ENCODE measurements around the gene CRTC2.

DNA sequence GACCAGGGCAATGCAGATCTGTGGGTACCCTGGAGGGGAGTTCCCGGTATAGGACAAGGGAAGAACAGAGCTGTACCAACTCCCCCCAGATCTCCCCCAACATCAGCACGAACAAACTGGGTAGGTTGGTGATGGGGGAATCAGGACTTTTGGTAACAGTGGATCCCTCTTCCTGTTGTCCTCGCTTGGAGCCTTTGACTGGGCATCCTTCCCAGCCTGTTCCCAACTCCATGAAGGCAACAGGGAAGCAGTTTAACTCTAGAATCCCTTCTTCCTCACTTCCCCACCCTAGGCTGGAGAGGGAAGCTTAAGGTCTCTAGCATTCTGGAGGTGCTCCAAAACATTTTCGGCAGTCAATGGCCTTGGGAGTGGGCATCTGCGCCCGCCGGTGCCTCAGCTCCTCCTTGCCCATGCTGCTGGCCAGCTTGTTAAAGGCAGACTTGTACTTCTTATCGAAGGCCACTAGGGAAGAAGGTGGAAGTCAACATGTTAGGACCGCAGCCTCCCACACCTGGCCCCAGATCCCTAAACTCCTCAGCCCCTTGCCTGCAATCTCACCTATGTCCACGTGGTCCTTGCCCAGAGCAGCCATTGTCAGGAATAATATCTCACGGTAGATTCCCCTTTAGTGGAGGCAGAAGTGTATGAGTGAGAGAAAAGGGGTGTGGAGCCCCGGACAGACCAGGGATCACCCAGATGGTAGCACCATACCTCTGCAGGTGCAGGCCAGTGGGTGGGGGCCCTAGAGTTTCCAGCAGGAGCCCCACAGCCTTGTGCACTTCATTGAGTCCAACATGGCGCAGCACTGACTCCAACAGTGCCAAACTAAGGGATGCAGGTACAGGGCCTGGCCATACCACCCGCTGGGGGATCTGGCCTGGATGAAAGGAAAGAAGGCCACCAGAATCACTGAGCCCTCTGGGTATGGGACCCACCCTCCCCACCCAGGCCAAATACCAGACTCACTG is 28.1 kb downstream of the CRTC2 start:
- TF ChIP-seq CTCF (IDR thresholded peaks at IDR 0.05; ENCODE audit: insufficient read depth, low read depth, low read length): no peak
- TF ChIP-seq EZH2 (IDR thresholded peaks at IDR 0.05; ENCODE audit: insufficient read depth, low read length): no peak

All from astrocyte (in vitro differentiated cells and primary cell).